CD4-positive, alpha-beta T cell treated with Interleukin-2 at 100 ng/mL for 4 hours (primary cell): ENCODE data around the gene VWF.
A peak's percentile ranks its signal among the peaks of the same experiment; 100 is the strongest.

Experiments used
- DNase-seq: peaks from one replicate; pipeline ENCODE4 v3.0.0-alpha.2; 2020; ENCODE audit warnings: low spot score

Gene VWF

GRCh38 chr12:6058481-6059161 lies 65.8 kb downstream of the VWF start:
- DNase-seq: no peak

- no peak for DNase-seq
These were observed 66.8 kb downstream of the VWF start for GRCh38 chr12:6057700-6058099.

DNA sequence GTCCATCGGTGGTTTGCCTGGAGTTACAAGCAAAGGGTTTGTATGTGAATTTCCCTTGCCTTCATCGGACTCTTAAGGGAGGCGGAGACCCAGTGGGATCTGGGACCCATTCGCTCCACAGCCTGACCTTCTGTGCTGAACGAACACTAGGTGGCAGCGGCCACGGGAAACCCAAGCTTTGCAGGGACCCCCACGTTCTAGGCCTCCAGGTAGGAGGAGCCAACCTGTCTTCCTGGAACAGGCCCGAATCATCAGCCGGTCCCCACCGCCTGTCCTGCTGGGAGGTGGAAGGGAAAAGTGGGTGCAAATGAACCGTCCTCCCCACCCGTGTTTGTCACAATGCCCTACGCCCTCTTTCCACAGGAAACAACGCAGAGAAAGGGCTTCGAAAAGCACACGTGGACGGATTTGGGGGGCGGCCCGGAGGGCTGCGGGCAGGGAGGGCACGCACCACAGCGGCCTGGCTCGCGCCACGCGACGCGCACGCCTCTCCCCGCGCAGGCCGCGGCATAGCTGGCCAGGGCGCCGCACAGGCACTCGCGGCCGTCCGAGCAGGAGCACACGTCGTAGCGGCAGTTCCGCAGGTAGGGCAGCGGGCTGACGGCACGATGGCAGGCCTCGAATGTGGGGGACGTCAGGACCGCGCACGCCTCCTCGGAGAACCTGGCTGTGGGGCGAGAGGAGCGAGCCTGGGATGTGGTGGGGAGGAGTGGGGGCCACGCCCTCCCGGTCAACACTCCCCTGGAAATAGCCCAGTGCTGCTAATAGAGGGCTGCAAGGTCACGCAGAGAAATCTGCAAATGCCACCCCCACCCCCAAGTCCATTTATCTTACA lies 67.8 kb downstream of the VWF start:
- DNase-seq: no peak

DNA sequence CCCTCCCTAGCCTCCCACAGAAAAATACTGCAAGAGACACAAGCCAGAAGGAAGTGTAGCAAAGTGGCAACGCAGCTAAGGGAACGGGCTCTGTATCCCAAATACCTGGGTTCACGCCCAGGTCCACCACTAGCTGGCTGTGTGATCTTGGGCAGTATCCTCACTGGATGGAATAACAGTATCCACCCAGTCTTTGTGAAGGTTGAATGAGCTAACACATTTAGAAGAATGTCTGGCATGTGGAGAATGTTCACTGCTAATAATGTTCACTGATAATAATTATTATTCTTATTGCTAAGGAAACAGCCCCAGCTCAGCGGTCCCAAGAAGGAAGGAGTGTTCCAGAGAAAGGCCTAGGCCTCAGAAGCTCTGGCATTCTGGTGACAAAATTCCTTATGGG lies 70.9 kb downstream of the VWF start:
- no peak for DNase-seq

GRCh38 chr12:6052940-6053329 lies 71.5 kb downstream of the VWF start:
- DNase-seq: no peak

DNA sequence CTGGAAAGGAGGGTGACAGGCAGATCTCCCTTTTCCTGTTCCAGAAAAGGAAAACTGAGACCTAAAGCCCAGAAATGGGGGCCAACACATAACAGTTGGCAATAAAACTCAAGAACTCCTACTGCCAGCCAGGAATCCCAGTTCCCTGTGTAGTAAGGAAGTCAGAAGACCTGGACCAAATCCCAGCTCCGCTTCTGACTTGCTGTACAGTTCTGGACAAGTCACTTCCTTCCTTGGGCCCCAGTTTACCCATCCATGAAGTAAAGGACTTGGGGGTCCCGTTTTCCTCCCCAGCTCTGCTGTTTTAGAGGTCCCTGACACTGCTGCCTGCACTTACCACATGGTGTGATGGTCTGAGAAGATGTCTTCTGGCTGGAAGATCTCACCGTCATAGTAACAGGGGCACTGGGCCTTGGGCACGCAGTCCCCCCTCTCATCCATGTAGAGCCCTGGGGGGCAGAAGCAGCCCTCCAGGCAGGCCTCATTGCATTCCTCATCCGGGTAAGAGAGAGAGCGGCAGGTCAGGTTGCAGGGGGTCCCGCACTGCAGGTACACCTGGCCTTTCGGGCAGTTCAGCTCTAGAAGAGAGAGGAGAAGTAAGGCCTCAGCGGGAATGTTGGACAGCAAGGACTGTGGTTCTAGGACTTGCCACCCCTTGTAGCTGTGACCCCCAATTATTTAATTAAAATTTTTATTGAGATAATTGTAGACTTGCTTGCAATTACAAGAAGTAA lies 72.1 kb downstream of the VWF start:
- DNase-seq: no peak

DNA sequence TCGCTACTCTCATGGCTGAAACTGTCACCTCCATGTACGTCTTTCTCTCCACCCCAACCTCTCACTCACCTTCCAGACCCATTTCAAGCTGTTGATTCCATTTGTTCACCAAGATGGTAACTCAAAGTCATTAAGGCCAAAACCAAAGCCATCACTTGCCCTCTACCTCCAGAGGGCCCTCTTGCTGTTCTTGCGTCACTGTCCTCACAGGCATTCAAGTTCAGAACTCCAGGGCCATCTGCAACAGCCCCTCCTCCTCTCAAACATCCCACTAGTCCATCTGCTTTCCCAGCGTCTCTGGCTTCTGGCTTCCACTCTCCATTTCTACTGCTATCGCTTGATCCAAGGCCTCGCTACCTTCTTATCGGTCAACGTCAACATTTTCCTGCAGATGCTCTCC lies 74.5 kb downstream of the VWF start:
- DNase-seq: no peak

DNA sequence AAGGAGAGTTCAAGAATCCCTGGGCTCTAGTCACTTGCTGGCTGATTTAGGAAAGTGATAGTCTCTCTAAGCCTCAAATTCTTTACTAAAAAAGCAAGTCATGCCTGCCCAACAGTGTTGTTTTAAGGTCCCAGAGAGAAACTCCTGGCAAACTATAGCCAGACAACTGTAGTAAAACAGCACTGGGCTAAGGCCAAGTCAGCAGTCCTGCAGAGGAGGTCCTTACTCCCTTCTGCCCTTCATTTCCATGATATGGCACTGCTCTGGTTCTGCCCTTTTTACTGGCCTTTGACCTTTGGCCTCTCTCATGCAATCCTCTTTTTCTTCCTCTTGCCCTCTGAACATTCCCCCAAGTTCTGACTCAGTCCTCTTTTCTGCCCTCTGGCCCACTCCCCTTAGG lies 74.9 kb downstream of the VWF start:
- DNase-seq: no peak

DNA sequence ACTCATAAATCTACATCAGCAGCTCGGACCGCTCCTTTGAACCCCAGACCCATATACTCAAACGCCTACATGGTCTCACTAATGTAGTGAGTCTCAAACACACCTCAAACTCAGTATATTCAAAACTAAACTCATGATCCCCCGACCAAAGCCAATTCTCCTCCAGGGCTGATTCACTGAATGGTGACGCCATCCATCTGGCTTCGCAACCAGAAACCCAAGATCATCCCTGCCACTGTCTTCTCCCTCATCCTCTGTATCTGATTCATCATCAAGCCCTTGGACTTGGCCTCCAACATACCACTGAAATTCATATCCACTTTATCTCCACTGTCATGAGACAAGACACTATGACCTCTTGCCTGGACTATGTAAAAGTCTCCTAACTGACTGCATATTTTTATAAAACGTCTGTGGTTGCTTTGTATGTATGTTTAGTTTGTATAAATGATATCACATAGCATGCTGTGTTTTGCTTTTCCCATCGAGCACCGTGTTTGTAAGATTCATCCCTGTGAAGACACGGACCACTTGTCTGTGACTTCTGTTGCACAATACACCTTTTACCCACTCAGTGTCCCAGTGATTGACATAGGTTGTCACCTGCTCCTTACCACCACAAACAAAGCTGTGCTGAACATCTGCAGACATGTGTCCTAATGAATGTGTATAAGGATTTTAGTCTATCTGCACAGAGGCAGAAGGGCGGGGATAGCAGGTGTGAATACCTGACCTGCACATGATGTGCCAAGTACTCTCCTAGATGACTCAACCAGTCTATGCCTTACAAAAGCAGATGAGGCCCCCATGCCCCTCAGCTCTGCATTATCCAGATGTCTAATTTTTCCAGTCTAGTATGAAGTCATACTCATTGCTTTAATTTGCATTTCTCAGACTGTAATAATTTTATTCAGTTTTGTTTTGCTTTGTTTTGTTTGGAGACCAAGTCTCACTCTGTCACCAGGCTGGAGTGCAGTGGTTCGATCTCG lies 76.9 kb downstream of the VWF start:
- no peak for DNase-seq

- DNase-seq: no peak
These were observed 77.8 kb downstream of the VWF start for GRCh38 chr12:6046511-6047180.

DNA sequence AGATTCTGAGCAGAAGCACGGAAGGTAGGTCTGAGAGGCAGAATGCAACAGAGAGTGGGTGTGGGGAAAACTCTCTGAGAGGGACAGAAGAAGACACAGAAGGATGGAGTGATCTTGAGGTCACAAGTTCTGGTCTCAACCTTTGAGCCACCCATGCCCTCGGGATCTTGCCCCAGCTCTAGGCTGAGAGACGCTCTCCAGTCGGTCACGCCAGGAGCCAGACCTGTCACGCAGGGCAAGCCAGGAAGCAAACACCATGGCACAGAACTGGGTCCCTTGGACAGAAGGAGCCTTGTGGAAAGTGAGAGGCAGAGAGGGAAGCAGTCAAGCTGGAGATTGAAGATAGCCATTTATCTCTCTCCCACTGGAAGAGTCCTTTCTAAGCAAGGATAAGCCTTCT lies 79.0 kb downstream of the VWF start:
- DNase-seq: no peak

GRCh38 chr12:6044082-6044481 lies 80.4 kb downstream of the VWF start:
- DNase-seq: no peak

- no peak for DNase-seq
These were observed 82.0 kb downstream of the VWF start for GRCh38 chr12:6042446-6042845.

- no peak for DNase-seq
These were observed 82.6 kb downstream of the VWF start for GRCh38 chr12:6041891-6042290.

DNA sequence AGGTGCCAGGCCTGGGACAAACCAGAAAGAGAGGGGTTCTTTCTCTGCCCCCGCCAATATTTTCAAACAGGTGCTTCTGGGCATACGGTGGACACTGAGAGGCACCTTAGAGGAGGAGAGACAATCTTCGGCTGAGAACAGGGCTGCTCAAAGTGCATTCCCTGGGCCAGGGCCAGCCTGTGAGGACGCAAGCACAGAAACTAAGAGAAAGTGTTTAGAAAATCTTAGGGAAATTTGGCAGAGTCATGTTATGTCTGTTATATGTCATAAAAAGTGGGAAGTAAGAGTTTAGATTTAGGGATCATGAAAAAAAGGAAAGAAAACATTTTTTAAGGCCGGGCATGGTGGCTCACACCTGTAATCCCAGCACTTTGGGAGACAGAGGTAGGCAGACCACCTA lies 83.7 kb downstream of the VWF start:
- no peak for DNase-seq

DNA sequence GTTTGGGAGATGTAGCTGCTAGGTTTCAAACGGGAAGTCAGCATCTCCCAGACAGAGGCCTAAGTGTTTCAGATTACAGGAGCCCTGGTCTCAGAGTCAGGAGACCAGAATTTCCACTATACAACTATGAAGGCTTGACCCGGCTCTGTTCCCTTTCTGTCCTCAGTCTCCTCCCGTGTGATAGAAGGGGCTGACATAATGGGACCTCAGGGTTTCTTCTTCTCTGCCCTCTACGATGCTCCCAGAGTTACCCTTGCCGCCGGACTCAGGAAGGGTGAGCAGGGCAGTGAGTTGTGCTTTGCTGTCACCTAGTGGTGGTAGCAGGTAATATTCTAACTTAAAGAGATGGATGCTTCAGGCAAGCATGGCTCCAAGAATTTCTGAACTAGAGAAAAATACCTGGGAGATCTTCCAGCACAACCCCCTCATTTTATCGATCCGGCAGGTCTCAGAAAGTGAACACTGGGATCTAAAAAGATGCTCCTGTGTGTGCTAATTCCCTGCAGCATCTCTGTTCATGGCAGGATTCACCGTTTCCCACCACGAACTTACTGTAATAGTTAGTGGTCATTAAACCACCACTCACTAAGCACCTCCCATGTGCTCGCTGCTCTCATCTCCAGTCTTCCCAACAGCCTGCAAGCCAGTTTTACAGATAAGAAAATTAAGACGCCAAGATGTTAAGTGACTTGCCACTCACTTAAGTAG lies 84.4 kb downstream of the VWF start:
- peak; percentile 58 for DNase-seq

GRCh38 chr12:6038160-6038559 lies 86.3 kb downstream of the VWF start:
- peak; percentile 27 for DNase-seq

DNA sequence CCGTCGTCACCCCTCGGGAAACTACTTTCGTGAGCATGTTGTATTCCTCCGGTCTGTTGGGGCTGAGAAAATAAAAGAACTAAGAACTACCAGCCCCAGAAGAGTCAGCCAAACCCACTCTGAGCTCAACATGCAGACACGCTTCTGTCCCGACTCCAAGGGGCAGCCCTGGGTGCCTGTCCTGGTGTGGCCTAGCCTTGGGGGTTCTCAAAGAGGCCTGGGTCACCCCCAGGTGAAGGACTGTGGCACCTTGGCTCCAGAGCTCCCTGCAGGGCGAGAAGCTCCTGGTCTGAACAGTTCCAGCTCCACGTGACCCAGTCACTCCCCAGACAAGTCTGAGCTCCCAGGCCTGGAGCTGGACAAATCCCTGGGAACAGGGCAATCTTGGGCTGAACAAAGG lies 87.0 kb downstream of the VWF start:
- DNase-seq: no peak

- DNase-seq: no peak
These were observed 88.0 kb downstream of the VWF start for GRCh38 chr12:6036509-6036908.

- DNase-seq: no peak
These were observed 89.9 kb downstream of the VWF start for GRCh38 chr12:6034596-6034995.

DNA sequence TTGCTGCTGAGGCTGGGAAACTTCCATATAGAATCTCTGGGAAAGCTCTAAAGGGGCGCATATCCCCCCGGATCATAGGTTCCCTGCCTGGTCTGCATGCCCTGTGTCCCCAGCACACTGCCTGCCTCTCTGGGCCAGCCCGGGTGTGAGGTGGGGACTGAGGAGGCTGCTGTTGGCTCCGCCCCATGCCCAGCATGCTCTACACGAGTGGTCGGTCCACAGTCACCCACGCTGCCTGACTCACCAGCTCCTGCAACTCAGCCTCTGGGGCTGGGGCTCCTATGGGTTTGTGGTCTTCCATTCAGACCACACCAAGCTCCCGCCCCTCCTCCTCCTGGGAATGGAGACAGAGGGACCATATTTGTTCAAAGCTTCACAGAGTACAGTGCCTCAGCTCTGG lies 90.9 kb downstream of the VWF start:
- DNase-seq: no peak
